Measurements from ENCODE around the gene MCC.

MCC gene

GRCh38 chr5:112973036-112973435, 515.2 kb downstream of the MCC start:
- Histone ChIP-seq H3K27me3 (replicated peaks; ENCODE audit: control insufficient read depth, insufficient read depth, low read length) (no peaks in the 10 kb centered on the region), H3K4me3 (replicated peaks; ENCODE audit: low read depth, low read length) (no peak overlapping the region), H3K36me3 (ENCODE audit: control insufficient read depth, insufficient read depth, low read length) (no peaks in the 10 kb centered on the region)
- TF ChIP-seq, protein P1, sequence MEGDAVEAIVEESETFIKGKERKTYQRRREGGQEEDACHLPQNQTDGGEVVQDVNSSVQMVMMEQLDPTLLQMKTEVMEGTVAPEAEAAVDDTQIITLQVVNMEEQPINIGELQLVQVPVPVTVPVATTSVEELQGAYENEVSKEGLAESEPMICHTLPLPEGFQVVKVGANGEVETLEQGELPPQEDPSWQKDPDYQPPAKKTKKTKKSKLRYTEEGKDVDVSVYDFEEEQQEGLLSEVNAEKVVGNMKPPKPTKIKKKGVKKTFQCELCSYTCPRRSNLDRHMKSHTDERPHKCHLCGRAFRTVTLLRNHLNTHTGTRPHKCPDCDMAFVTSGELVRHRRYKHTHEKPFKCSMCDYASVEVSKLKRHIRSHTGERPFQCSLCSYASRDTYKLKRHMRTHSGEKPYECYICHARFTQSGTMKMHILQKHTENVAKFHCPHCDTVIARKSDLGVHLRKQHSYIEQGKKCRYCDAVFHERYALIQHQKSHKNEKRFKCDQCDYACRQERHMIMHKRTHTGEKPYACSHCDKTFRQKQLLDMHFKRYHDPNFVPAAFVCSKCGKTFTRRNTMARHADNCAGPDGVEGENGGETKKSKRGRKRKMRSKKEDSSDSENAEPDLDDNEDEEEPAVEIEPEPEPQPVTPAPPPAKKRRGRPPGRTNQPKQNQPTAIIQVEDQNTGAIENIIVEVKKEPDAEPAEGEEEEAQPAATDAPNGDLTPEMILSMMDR (IDR thresholded peaks at IDR 0.05; ENCODE audit: insufficient read depth, low read length, poor library complexity, severe bottlenecking): no peak
- no peak for DNase-seq (ENCODE audit: extremely low read depth, insufficient read length)

Data from GM06990 (cell line).